GM19328 (cell line): ENCODE measurements around the gene SORCS2.

Experiments used
- ATAC-seq: cut with Tn5 transposase; IDR thresholded peaks from one replicate; pipeline ENCODE4 v1.9.1; 2021; ENCODE audit warnings: mild to moderate bottlenecking, moderate library complexity; ENCODE audit not compliant: unreplicated experiment

SORCS2 gene

GRCh38 chr4:7217039-7217438 is 24.7 kb downstream of the SORCS2 start:
- no peak for ATAC-seq

GRCh38 chr4:7217474-7218321 is 25.4 kb downstream of the SORCS2 start:
- ATAC-seq = no peak

DNA sequence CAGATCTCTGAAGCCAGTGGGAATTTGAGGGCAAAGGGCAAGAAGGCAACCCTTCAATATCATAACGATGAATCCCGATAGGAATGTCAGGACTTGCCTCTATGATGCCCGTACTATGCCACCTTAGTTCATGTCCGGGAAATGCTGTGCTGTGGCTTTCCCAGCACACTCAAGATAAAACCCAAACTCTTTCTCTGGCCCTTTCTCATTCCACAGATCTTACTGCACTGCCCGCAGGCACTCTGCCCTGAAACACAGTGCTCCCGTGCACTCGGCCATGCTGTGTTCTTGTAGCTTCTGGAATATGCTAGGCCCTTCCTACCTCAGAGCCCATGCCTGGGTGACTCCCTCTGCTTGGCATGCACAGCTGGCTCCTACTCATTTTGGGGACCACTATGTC is 26.3 kb downstream of the SORCS2 start:
- no peak for ATAC-seq

DNA sequence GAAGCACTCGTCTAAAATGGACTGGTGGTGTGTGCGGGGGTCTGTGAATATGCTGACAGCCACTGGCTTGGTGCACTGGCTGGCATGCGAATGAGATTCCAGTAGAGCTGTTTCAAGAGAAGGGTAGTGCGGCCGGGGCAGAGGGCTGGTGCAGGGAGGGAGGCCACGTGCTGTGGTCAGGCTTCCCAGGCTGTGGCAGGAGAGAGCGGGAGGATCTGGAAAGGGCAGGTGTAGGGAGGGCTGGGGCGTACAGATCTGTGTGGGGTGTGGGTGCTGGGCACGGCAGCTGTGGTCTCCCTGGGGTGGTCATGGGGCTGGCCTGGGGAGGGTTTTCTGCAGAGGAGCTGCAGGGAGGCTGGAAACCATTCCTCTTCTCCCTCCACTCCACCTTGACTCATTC is 30.2 kb downstream of the SORCS2 start:
- ATAC-seq = no peak

- no peak for ATAC-seq
Observed at GRCh38 chr4:7223541-7223940, 31.2 kb downstream of the SORCS2 start.

GRCh38 chr4:7224001-7224400 is 31.7 kb downstream of the SORCS2 start:
- ATAC-seq = no peak

DNA sequence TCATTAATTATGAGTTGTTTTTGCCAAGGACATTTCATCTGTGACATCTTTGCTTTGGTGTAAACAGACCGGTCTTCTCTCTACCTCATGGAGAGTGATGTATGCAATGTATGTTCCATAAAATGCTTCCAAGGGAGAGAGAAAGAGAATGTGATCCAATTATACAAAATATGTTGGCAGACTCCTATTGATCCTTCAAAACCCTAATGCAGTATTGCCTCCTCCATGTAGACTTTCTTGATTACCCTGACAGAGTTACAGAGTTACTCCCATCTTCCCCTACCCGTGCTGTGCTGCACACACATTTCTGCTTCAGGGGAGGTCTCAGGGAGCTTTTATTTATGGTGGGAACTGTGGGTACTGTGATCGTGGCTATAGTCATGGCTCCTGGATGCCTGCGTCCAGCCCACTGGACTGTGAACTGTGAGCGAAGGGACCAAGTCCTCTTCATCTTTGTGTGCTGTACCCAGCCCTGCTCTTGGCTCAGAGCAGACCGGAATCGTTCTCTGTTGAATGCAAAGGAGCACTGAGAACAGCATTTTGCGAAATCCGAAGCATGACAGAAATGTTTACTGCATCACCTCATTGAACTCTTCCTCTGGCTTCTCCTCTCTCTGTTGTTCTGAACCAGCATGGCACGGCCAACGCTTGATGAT is 32.7 kb downstream of the SORCS2 start:
- no peak for ATAC-seq

DNA sequence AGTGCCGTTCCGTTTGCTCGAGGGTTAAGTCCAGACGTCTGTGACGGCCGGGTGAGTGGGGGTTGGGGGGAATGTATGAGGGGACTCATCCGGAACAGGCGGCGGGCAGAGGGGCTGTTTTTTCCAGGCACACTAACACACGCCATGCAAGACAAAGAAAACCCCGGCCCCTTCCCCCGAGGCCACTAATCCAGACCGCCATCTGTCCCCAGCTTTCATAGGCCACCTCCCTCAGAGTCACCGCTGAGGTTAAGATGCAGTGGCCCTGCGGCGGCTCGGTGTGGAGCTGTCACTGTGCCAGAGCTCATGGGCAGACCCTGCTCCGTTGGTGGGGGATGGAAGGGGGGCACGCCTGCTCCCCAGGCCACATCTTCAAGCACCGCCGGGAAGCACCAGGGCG is 34.1 kb downstream of the SORCS2 start:
- ATAC-seq = no peak

DNA sequence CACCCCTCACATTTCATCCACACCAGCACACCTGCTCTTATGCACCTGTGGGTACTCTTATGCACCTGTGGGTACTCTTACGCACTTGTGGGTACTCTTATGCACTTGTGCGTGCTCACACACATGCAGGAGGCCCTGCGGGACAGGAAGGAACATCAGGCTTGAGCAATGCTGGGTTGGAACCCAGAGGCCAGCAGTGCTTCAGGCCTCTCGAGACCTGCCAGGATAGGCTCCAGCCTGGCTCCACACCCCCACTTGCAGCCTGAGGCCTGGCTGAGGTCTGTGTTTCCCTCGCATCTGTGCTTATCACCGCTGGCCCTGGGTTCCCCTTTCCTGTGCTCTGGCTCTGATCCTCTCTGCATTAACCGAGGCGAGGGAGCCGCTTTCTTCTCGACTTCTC is 34.7 kb downstream of the SORCS2 start:
- ATAC-seq = no peak

GRCh38 chr4:7228734-7229133 is 36.4 kb downstream of the SORCS2 start:
- ATAC-seq = no peak

DNA sequence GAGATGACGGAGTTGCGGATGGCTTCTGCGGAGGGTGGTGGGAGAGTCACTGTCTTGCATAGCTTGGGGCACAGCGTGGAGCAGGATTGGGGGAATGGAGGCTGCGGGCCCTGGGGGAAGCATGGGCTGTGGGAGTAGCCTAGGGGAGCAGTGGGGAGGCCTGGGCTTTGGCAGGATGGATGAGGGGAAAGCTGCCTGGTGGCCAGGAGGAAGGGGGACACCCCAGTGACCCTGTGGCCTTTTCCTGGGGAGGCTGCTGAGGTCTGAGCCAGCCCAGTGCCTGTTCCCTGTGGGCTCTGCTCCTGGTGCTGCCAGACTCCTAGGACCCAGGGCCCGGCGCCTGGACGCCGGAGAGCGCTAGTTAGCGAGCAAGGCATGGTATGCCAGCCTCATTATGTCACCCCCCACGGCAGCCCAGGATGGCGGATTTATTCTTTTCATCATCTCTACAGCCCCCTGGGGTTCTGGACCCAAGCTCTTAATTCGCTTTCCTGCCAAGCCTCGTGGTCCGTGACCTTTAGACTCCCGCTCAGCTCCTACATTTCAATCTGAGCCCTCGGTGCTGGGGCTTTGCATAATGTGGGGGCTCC is 39.8 kb downstream of the SORCS2 start:
- no peak for ATAC-seq

GRCh38 chr4:7233006-7233580 is 40.8 kb downstream of the SORCS2 start:
- ATAC-seq = no peak

DNA sequence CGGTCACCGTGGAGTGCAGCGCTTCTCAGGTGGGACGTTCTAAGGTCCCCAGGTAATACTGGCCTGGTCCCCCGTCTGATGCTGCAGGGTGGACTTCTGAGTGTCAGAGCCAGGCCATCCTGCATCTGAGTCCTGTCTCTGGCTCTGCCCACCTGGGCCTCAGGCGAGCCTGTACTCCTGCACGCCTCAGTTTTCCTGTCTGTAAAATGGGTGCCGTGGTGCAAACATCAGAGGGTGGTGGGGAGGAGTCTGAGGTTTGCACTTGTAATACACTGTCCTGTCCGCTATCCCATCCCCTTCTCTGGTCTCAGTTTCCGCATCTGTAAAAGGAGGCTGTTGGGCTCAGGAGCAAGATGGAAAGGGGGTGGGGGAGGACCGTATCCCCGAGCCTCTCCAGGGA is 41.3 kb downstream of the SORCS2 start:
- ATAC-seq = no peak

DNA sequence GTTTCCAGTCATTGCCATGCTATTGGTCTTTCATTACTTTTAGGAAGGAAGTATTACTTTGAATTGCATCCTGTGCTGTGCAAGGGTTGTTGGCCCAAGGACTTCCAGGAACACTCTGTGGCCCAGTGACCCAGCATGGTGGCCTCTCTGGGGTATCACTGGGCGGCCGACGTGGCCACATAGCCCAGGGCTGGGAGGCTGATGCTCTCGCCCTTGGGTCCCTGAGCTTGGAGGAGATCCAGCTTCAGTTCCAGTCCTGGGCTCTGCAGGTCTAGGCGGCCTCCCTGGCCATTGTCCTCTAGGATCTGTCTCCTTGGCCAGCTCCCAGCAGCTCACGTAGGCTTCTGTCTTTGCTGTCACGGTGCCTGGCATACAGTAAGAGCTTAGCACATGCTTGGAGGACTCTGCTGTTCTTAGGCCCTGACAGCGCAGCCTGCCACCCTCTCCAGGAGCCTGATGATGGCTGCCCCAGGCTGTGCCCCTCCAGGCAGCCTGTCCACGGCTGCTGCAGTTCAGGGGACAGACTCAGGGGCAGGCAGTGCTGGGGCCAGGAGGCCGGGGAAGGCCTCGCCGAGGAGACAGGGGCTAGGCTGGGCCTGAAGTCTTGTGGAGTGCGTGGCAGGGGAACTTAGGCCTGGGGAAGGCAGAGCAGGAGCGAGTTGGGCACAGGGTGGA is 42.2 kb downstream of the SORCS2 start:
- no peak for ATAC-seq

- no peak for ATAC-seq
Observed at GRCh38 chr4:7235030-7235380, 42.7 kb downstream of the SORCS2 start.

DNA sequence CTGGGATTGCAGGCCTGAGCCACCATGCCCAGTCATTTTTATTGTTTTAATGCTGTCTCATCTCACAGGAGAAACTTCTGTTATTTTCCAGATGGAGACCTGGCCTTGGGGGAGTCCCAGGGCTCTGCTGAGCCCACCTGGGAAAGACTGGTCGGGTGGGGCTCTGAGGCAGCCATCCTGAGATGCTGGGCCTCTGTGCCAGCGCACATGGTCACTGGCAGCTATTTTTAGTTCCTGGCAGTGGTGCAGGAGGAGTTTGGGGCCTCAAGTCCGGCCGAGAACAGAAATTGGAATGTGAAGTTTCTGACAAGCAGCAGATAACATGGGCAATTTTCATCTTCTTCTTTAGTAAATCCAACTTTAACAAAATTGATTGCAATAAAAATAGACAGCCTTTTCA is 44.5 kb downstream of the SORCS2 start:
- no peak for ATAC-seq

DNA sequence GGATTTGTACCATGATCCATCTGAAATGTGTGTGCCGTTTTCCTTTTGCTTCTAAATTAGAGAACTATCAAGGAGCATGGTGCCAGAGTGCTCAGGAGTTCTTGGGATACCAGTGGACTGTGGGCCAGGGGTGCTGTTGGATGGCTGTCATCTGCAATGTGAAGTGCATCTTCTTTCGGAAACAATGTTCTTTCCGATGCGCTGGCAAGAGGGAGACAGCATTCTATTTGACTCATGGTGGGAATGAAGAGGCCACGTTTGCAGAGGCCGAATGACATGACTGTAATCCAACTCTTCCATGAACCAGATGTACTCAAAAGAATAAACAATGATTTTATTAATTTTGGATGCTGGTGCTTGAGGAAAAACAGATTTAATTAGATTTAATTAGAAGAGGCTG is 45.5 kb downstream of the SORCS2 start:
- ATAC-seq = no peak

- no peak for ATAC-seq
Observed at GRCh38 chr4:7238300-7238960, 46.1 kb downstream of the SORCS2 start.

- no peak for ATAC-seq
Observed at GRCh38 chr4:7239101-7239820, 46.9 kb downstream of the SORCS2 start.

GRCh38 chr4:7239844-7240243 is 47.5 kb downstream of the SORCS2 start:
- no peak for ATAC-seq
